Measurements from ENCODE around the gene ADGRD1.

DNA sequence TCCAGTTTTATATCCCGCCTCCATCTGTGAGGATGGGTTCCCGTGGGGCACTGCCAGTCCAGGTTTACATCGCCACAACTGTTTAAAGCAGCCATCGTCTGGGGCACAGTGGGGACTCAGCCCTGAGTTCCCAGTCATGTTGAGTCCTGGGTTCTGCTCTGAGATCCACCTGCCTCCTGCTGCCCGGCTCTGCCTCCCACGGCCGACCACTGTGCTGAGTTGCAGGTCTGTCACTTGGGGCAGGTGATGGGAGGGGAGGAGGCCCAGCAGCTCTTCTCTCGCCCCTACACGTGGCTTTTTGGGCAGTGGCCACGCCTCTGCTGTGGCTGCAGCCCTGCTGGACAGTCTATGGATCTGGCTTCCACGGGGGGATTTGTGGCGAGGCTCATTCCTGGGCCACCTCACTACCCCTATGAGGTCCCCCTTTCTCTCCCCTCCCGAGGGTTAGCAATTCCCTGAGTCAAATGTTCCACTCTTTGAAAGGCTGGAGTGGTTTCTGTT, 143.0 kb downstream of the ADGRD1 start:
- TF ChIP-seq POLR2AphosphoS5 (IDR thresholded peaks at IDR 0.05): no peak
- TF ChIP-seq, protein P1, sequence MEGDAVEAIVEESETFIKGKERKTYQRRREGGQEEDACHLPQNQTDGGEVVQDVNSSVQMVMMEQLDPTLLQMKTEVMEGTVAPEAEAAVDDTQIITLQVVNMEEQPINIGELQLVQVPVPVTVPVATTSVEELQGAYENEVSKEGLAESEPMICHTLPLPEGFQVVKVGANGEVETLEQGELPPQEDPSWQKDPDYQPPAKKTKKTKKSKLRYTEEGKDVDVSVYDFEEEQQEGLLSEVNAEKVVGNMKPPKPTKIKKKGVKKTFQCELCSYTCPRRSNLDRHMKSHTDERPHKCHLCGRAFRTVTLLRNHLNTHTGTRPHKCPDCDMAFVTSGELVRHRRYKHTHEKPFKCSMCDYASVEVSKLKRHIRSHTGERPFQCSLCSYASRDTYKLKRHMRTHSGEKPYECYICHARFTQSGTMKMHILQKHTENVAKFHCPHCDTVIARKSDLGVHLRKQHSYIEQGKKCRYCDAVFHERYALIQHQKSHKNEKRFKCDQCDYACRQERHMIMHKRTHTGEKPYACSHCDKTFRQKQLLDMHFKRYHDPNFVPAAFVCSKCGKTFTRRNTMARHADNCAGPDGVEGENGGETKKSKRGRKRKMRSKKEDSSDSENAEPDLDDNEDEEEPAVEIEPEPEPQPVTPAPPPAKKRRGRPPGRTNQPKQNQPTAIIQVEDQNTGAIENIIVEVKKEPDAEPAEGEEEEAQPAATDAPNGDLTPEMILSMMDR (IDR thresholded peaks at IDR 0.05): no peak
- TF ChIP-seq EP300 (IDR thresholded peaks at IDR 0.05): no peak
